Stimulated activated CD8-positive, alpha-beta memory T cell treated with anti-CD3 and anti-CD28 coated beads, Interleukin-7, amount 100 ng/mL, for 24 hours (primary cell): ENCODE measurements around the gene RNF123.
"Not testable (repeated sequence)": the region's sequence is repeated elsewhere in the genome, so short reads cannot be mapped to it uniquely, and the experiment has no call there.

ENCODE experiments used
- DNase-seq: peaks from one replicate; pipeline ENCODE4 v3.0.0-alpha.2; 2020; ENCODE audit warnings: low read depth

RNF123 gene

GRCh38 chr3:49681232-49681522 lies 8.2 kb upstream of the RNF123 start:
- DNase-seq: no peak

- no peak for DNase-seq
These were observed 7.8 kb upstream of the RNF123 start for GRCh38 chr3:49681543-49681942.

- DNase-seq: no peak
These were observed 6.2 kb upstream of the RNF123 start for GRCh38 chr3:49683162-49683561.

- DNase-seq: not testable (repeated sequence)
These were observed 4.9 kb upstream of the RNF123 start for GRCh38 chr3:49684453-49684852.

GRCh38 chr3:49685103-49685502 lies 4.3 kb upstream of the RNF123 start:
- DNase-seq: not testable (repeated sequence)

GRCh38 chr3:49685846-49686245 lies 3.5 kb upstream of the RNF123 start:
- not testable (repeated sequence) for DNase-seq

- not testable (repeated sequence) for DNase-seq
These were observed 3.0 kb upstream of the RNF123 start for GRCh38 chr3:49686346-49686745.

- DNase-seq: not testable (repeated sequence)
These were observed 2.5 kb upstream of the RNF123 start for GRCh38 chr3:49686769-49687423.

- DNase-seq: not testable (repeated sequence)
These were observed 1.9 kb upstream of the RNF123 start for GRCh38 chr3:49687424-49687795.

GRCh38 chr3:49688338-49689045 lies 865 bp upstream of the RNF123 start:
- not testable (repeated sequence) for DNase-seq

GRCh38 chr3:49689908-49690624 lies 709 bp downstream of the RNF123 start:
- not testable (repeated sequence) for DNase-seq

GRCh38 chr3:49690856-49691255 lies 1.5 kb downstream of the RNF123 start:
- not testable (repeated sequence) for DNase-seq

- DNase-seq: not testable (repeated sequence)
These were observed 2.1 kb downstream of the RNF123 start for GRCh38 chr3:49691481-49691880.

- DNase-seq: not testable (repeated sequence)
These were observed 5.2 kb downstream of the RNF123 start for GRCh38 chr3:49694409-49695070.

- not testable (repeated sequence) for DNase-seq
These were observed 6.1 kb downstream of the RNF123 start for GRCh38 chr3:49695350-49696015.

- no peak for DNase-seq
These were observed 10.1 kb downstream of the RNF123 start for GRCh38 chr3:49699281-49699979.

- no peak for DNase-seq
These were observed 10.7 kb downstream of the RNF123 start for GRCh38 chr3:49700014-49700413.

GRCh38 chr3:49700453-49701128 lies 11.2 kb downstream of the RNF123 start:
- no peak for DNase-seq

- no peak for DNase-seq
These were observed 12.2 kb downstream of the RNF123 start for GRCh38 chr3:49701388-49702077.

GRCh38 chr3:49702672-49703071 lies 13.3 kb downstream of the RNF123 start:
- no peak for DNase-seq
